HG03457 (cell line): ENCODE measurements around the gene DDAH2.

Experiments
- ATAC-seq: cut with Tn5 transposase; IDR thresholded peaks from one replicate; pipeline ENCODE4 v1.9.1; 2021; ENCODE audit warnings: moderate number of reproducible peaks; ENCODE audit not compliant: unreplicated experiment

The DDAH2 gene

DNA sequence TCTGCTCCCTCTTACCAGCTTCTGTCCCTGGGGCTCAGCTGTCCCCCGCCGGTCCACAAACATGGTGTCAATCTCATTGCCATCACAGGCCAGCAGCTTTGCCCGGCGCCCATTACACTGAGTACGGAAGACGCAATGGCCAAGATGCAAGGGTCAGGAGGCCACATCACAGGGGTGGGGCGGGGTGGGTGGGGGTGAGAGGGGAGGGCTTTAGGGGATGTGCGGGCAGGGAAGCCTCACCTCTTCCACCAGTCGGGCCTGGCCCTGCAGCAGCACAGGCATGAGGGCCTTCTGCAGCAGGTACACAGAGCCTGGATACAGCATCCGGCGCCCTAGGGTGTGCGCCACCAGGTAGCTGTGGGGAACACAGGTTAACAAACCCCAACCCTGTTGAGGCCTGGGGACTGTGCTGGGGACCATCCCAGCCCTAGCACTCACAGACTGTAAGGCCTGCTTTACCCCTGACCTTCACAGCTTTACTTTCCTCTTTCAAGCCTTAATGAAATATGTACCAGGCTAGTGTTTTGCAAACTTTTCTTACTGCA, 37.5 kb downstream of the DDAH2 start:
- no peak for ATAC-seq

DNA sequence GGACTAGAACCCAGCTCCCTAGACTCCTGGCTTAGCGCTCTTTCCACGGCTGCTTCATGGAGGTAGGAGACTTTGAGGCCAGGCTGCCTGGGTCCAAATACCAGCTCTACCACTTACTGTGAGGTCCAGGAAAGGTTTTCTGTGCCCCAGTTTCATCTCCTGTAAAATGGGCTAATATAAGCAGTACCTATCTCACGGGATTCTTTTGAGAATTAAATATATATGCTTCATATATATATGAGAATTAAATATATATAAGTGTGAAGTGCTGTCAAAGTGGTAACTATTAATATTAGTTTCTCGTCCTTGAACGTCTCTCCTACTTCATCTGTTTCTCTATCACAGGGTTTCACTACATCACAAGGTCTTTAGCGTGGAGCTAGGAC, 38.0 kb downstream of the DDAH2 start:
- ATAC-seq = no peak

DNA sequence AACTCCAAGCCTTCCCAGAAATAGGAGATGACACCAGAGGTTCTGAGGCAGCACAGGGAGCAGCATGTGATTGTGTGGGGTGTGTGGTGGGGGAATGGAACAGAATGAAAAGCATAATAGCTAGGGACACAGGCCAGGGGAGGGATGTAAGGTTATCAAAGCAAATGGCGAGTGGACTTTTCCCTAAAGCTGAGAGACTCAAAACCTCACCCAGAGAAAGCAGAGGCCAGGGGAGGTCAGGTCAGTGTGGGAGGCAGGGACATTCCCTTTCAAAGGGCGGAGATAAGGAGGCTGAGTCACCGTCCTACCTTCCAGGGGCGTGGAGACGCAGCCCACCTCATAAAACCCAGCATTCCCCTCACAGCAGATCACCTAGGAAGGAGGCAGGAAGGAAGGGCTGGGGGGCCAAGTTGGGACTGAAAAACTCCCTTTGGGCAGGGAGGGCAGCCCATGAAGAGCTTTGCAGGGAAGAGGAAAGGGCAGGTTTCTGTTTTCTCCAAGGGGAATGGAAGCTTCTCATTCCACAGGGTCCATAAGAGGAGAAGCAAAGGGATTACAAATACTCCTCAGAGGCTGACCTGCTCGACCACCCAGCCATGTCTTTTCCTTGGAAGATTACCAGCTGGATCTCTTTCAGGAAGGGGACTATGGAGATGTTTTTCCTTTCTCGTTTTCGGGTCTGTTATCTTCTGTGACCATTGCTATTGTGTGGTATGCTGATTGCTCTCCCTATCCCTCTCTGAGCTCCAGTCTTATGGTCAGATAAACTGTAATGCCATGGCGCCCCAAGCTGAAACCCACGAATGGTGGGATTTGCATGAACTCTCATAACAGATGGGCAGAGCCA, 38.6 kb downstream of the DDAH2 start:
- ATAC-seq = no peak

DNA sequence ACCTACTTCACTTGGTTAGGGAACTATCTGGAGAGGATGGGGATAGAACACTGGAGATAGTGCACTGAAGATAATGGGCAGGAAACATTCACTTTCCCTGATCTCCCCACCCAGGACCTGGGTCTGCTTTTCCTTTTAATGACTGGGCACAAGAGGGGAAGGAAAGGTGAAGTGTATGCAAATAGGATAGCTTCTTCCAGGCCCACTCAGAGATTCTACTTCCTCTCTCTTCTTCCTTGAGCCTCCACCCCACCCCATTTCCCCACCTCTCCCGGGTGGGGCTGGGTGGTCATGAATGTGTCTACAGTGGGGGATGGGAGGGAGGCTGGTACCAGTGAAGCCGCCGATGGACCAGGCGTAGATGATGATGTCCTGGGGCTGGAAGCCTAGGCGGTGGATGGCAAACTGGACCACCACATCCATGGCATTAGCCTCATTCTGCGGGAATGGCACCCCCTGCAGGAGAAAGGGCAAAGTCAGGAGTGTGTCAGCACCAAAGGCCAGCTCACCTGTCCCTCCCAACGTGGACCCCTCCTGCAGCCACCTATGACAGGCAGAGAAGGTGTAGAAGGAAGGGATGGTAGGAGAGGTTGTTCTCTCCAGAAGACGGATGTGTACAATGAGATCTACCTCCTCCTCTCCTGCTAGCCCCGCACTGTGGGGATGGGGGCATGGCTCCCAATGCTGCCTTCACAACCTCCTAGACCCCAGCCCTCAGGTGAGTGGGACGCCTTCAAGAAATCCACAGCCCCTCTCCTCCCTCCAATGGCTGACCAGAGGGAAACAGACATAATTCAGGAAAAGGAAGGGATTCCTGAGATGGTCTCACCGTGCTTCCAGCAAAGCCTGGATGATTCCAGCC, 39.6 kb downstream of the DDAH2 start:
- ATAC-seq = no peak

DNA sequence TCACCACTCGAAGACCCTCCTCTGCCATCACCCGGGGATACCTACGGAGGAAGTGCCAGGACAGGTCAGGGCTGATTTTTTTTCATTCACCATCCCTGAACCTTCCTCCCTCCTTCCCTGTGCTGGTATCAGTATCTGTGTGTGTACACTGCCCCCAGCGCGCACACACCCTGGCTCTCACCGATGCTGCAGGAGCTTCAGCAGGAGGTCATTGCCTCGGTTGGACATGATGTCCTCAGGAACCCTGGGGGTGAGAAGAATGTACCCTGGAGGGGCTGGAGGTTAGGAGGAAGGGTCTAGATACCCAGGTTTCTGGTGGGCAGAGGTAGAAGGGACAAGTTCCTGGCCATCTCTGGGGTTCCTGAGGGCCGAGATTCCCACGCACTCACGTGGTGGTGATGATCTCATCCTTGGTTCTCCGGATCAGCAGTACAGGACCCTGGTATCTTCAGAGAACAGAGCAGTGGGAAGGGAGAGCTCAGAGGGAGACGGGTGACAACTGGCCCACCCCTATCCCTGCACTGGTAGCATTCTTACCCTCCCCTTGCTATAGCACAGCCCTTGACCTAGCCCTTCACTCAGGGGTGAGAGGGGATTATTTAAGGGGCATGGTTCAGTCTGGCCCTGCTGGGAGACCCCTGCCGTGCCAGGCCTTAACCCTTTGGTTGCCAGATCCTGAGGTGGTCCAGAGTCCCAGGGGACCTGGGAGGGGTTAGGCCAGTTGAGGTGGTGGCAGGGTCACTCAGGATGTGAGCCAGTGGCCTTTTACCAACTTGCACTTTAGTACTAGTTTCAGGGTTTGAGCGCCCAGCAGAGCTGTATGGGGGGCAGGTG, 41.0 kb downstream of the DDAH2 start:
- ATAC-seq = no peak

DNA sequence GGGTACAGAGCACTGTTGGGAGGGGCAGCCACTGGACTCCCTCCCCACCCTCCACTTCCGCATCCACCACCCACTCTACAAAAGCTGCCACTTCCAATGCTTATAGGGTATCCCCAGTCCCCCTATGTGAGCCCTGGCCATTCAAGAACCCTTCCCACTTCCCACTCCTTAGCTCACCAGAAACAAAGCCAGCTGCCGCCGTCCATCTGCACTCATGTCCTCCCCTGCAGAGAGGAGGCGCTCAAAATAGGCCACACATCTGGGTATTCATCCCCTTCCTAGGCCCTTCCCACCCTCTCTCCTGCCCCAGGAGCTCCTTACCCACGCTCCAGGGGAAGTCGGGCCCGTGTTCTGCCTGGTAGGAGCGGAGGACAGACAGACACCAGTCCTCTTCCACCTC, 41.8 kb downstream of the DDAH2 start:
- ATAC-seq = no peak

DNA sequence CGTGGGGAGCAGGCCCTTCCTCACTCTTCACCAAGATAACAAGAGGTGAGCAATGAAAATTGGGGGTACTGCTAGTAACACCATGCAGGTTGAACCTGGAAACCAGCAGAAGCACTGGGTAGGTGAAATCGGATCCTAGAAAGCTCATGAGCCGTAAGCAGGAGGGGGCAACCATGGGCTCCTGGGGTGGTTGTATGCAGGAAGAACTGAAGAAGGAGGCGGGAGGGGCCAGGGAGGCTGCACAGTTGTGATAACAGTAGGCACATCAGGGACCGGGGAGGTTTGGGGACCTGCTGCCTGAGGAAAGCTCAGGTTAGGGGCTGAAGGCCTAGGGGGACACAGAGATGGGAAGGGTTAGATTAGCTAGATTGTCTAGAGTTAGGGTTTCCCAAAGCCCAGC, 42.6 kb downstream of the DDAH2 start:
- ATAC-seq = no peak

DNA sequence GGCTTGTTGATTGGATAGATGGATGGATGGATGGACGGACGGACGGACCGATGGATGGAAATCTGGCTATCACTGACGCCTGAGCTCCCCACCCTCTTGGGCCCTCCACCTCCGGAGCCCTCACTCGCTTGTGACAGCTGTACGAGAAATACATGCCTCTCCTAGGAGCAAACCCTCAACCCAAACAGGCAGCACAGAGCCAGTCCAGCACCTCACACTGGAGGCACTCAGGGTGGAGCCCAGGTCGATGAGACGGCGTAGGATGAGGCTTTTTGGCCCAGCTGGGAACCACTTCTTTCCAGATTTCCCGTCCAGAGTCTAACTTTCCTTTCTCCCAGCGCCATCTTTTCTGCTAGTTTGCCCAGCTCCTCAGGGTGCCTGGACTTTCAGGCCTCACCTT, 45.5 kb downstream of the DDAH2 start:
- ATAC-seq = no peak

DNA sequence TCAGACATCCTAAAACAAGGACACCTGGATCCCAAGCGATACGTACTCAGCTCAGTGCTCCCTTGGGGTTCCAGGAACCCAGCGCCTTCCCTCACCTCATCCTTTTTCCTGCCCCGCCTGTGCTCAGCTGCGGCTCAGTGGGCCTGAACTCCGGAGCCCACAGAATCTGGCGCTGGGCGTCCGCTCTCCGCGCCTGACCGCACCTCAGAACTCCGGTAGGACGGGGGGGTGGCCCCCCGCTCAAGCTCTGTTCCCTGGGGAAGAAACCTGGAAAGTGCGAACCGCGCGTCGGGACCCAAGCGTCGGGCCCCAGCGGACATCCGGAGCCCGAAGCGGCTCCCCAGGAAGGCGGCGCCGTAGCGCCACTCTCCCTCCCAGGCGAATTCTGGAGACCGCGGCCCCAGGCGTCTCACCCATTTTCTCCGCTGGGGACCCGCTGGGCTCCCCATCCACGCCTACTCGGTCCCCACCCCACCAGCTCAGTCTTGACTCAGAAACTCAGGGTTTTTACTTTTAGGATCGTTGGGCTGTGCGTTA, 47.9 kb downstream of the DDAH2 start:
- ATAC-seq = no peak

DNA sequence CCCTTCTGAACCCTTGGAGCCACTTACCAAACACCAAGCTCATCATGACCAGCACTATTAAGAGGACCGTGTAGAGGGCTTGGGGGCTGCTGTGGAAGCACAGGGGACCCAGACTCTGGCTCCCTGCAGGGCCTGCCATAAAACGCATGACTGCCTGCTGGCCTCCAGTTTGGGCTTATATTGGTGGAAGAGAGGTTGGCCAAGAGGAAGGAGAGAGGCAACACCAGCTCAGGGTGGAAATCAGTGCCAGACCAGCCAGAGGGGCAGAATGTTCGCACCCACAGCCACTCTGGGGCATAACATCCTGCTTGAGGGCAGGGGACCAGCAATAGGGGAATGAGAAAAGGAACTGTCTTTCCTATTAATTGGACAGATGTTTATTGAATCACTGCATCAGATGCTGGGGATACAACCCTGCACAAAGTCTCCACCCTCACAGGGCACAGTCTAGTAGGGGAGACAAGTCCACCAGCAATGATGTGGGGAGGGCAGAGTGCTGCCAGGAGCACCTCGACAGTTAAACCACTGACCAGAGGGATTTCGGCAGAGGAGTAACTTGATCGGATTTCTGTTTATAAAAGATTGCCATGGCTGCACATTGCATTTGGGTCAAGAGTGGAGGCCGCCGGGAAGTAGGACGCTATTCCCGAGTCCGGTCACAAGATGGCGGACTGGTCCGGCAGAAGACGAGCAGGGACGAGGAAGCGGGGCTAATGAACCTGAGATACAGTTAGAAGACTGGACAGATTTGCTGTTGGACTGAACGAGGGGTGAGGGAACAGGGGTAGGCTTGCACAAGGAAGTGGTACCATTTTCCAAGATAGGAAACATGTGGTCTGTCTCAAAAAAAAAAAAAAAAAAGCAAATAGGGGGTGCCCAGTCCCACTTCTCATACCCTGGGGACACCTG, 48.6 kb downstream of the DDAH2 start, which contains the start of gene LY6G5C:
Gene LY6G5C (minus strand): TSS at position 842 of the 909 bp plus-strand sequence. CDS start 694 bp downstream, at position 148.
- ATAC-seq = no peak

DNA sequence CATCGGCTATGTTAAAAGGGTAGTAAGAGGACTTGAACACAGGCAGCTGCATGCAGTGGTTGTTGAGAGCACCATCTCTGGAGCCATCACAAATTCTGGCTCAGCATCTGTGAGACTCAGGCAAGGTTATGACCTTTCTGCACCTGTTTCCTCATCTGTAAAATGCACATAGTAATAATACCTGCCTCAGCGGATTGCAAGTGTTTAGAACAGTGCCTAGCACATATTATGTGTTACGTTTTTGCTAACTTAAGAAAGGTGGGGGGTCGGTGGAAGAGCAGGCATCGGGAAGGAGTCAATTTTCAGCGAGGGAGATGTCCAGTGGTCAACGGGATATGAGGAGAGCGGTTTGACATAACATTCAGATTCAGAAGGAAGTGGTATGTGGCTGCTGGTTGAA, 51.1 kb downstream of the DDAH2 start:
- no peak for ATAC-seq
